PC-9 (cell line): ENCODE results near the gene SPATA25.

ENCODE experiments used
- EZH2 ChIP-seq: fragments of 200-600 bp; sonication (generic); IDR thresholded peaks from 2 replicates; pipeline ENCODE4 v1.8.0; 2017; ENCODE audit warnings: antibody characterized with exemption, low read depth
- TF ChIP-seq, protein P1 (sequence below): fragments of 200-600 bp; sonication (generic); conservative IDR thresholded peaks from 2 replicates; pipeline ENCODE4 v1.6.1; 2017; ENCODE audit warnings: mixed run types, antibody characterized with exemption, mild to moderate bottlenecking, moderate library complexity

DNA sequence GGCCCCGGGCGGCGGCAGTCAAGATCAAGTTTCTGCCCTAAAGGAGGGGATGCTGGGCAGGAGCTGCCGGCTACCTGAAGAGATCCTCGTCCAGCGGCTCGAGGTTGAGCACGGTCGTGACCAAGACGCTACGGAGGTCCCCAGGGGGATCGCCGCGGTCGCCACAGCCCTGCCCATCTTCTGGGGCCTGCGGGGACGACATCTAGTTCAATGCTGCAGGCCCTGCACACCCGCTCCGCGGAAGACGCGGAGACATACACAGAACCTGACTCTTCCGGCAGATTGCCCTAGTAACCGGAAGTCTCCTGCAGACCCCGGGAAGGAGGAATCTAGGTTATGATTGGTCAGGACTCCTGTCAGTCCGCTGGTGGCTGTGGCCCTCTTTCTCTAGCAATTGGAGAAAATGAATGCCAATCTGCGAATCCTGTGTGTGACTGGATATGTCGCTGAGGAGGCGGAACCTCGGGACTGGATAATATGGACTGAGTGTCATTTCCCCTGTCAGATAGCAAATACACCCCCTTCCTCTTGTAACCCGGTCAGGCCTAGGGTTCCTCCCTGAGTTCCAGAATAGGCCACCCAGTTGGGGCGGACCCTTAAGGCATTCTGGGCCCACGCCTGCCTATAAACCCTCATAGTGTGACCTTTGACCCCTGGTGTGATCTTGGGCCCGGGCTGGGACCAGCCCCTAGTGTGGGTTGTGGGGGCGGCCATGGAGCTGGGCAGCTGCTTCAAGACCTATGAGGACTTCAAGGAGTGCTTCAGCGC, 30.1 kb downstream of the SPATA25 start, which contains the start of the genes ACOT8 and ZSWIM3:
- TF ChIP-seq, protein P1, sequence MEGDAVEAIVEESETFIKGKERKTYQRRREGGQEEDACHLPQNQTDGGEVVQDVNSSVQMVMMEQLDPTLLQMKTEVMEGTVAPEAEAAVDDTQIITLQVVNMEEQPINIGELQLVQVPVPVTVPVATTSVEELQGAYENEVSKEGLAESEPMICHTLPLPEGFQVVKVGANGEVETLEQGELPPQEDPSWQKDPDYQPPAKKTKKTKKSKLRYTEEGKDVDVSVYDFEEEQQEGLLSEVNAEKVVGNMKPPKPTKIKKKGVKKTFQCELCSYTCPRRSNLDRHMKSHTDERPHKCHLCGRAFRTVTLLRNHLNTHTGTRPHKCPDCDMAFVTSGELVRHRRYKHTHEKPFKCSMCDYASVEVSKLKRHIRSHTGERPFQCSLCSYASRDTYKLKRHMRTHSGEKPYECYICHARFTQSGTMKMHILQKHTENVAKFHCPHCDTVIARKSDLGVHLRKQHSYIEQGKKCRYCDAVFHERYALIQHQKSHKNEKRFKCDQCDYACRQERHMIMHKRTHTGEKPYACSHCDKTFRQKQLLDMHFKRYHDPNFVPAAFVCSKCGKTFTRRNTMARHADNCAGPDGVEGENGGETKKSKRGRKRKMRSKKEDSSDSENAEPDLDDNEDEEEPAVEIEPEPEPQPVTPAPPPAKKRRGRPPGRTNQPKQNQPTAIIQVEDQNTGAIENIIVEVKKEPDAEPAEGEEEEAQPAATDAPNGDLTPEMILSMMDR: no peak
- no peak for TF ChIP-seq EZH2
